Choroid plexus epithelial cell (primary cell): ENCODE results near the gene AKT1S1.

ENCODE experiments used
- DNase-seq: peaks from one replicate; pipeline ENCODE4 v3.0.0-alpha.2; 2010; ENCODE audit warnings: low read depth
- H3K4me3 ChIP-seq: 2 replicates; pipeline ENCODE4 v1.5.1; 2011; ENCODE audit warnings: low read depth, mild to moderate bottlenecking, control low read depth, low read length, moderate library complexity
- CTCF ChIP-seq: conservative IDR thresholded peaks from 2 replicates; pipeline ENCODE4 v1.5.1; 2011; ENCODE audit warnings: low read depth, mild to moderate bottlenecking, control low read depth, inconsistent platforms, low read length, moderate library complexity

AKT1S1 gene

GRCh38 chr19:49863254-49863934 is 13.8 kb downstream of the AKT1S1 start:
- H3K4me3 ChIP-seq: no peak overlapping the region
- DNase-seq: no peak
- no peak for TF ChIP-seq CTCF

- H3K4me3 ChIP-seq: no peak overlapping the region
- TF ChIP-seq CTCF: peak; percentile 46
- no peak for DNase-seq
Observed at GRCh38 chr19:49862391-49863253, 14.5 kb downstream of the AKT1S1 start.

GRCh38 chr19:49861541-49862378 is 15.4 kb downstream of the AKT1S1 start:
- no peak for DNase-seq
- no peak overlapping the region for H3K4me3 ChIP-seq
- no peak for TF ChIP-seq CTCF

GRCh38 chr19:49861107-49861506 is 16.0 kb downstream of the AKT1S1 start:
- DNase-seq: no peak
- no peak for TF ChIP-seq CTCF
- no peak overlapping the region for H3K4me3 ChIP-seq

- TF ChIP-seq CTCF: no peak
- no peak for DNase-seq
- H3K4me3 ChIP-seq: no peak overlapping the region
Observed at GRCh38 chr19:49860336-49861102, 16.6 kb downstream of the AKT1S1 start.

- no peak for TF ChIP-seq CTCF
- DNase-seq: no peak
- no peak overlapping the region for H3K4me3 ChIP-seq
Observed at GRCh38 chr19:49859682-49860335, 17.3 kb downstream of the AKT1S1 start.
